A673 (cell line): ENCODE data around the gene ARHGEF28. TPM values are rescaled to one million over a fixed set of nuclear protein-coding genes. Genes with fewer than 3 reads are reported as not detected.

ENCODE experiments used
- BruUV-seq: library from RNA; stranded (reverse); fragments of 400-500 nt; replicated peaks from 2 replicates; lab custom pipeline; 2021; lab: Mats Ljungman, UMichigan
- CTCF ChIA-PET: fragments of 300-600 bp; sonication (Branson Sonifier 250); formaldehyde crosslinking; loops from one replicate; lab custom pipeline; 2022; ENCODE audit warnings: antibody characterized with exemption; lab: Charles Lee
- POLR2A ChIA-PET: fragments of 300-600 bp; sonication (Branson Sonifier 250); formaldehyde crosslinking; loops from one replicate; lab custom pipeline; 2022; ENCODE audit warnings: antibody characterized with exemption; ENCODE audit not compliant: low non-redundant PET; lab: Charles Lee
- DNase-seq: peaks from one replicate; pipeline ENCODE4 v3.0.0-alpha.2; 2015; ENCODE audit warnings: low spot score
- H3K27ac ChIP-seq: fragments of 200-600 bp; sonication (generic); 2 replicates; pipeline ENCODE4 v1.5.1; 2016; ENCODE audit warnings: mixed run types, low read depth, mild to moderate bottlenecking, mixed read lengths, antibody characterized with exemption, low read length; ENCODE audit not compliant: poor library complexity, severe bottlenecking
- H3K27me3 ChIP-seq: fragments of 200-600 bp; sonication (generic); replicated peaks from 2 replicates; pipeline ENCODE4 v1.6.1; 2017; ENCODE audit warnings: mixed run types, low read depth, mild to moderate bottlenecking, mixed read lengths, antibody characterized with exemption, low read length; ENCODE audit not compliant: insufficient read depth, poor library complexity
- H3K36me3 ChIP-seq: fragments of 200-600 bp; sonication (generic); 2 replicates; pipeline ENCODE4 v1.6.1; 2016; ENCODE audit warnings: mixed run types, mild to moderate bottlenecking, mixed read lengths, antibody characterized with exemption, low read length; ENCODE audit not compliant: insufficient read depth, poor library complexity, severe bottlenecking
- H3K4me1 ChIP-seq: fragments of 200-600 bp; sonication (generic); 2 replicates; pipeline ENCODE4 v1.6.1; 2017; ENCODE audit warnings: mixed run types, mild to moderate bottlenecking, mixed read lengths, antibody characterized with exemption, low read length; ENCODE audit not compliant: insufficient read depth, poor library complexity, severe bottlenecking
- H3K4me3 ChIP-seq: fragments of 200-600 bp; sonication (generic); 2 replicates; pipeline ENCODE4 v1.5.1; 2016; ENCODE audit warnings: low read depth, mixed run types, mild to moderate bottlenecking, mixed read lengths, low read length; ENCODE audit not compliant: poor library complexity, severe bottlenecking
- H3K9me3 ChIP-seq: fragments of 200-600 bp; sonication (generic); 2 replicates; pipeline ENCODE4 v1.6.1; 2016; ENCODE audit warnings: mixed run types, low read depth, mild to moderate bottlenecking, mixed read lengths, antibody characterized with exemption, low read length; ENCODE audit not compliant: poor library complexity, severe bottlenecking
- CTCF ChIP-seq: fragments of 300-800, 200-600 bp; sonication (generic); conservative IDR thresholded peaks from 2 replicates; pipeline ENCODE4 v1.5.1; 2017; ENCODE audit warnings: low read depth, mild to moderate bottlenecking, antibody characterized with exemption, low read length, moderate library complexity, mixed read lengths
- EZH2 ChIP-seq: fragments of 200-600 bp; sonication (generic); IDR thresholded peaks from 2 replicates; pipeline ENCODE4 v1.6.1; 2017; ENCODE audit warnings: borderline replicate concordance, low read depth, mild to moderate bottlenecking, mixed read lengths, antibody characterized with exemption, low read length; ENCODE audit not compliant: poor library complexity, severe bottlenecking
- intact Hi-C: fragments of 100-400 bp; cut with micrococcal nuclease; formaldehyde crosslinking; loops from one replicate; pipeline ENCODE4 v1.10.0; 2022; ENCODE audit not compliant: unreplicated experiment
- total RNA-seq: library from RNA; stranded (reverse); gene quantifications from 2 replicates; pipeline ENCODE4 v1.2.3, GENCODE V29; 2021

Gene ARHGEF28
- total RNA-seq, 1 experiment from 2014 or later: 3.4 TPM

- Histone ChIP-seq H3K36me3 (no peaks in the 10 kb centered on the region), H3K27ac (no peak overlapping the region), H3K27me3 (peaks cover 36% of the 10 kb centered on the region), H3K4me1 (no peaks in the 10 kb centered on the region), H3K4me3 (no peak overlapping the region), H3K9me3 (no peaks in the 10 kb centered on the region)
- ChIA-PET POLR2A (no interaction called here), CTCF (no interaction called here)
- intact Hi-C loops: no loop called here
- no peak for DNase-seq
- no TSS peak for BruUV-seq
- TF ChIP-seq EZH2 (no peak), CTCF (no peak)
Observed at GRCh38 chr5:73971326-73971725, 345.3 kb downstream of the ARHGEF28 start.

- intact Hi-C loops: no loop called here
- peaks cover 49% of the 10 kb centered on the region for H3K27me3 ChIP-seq
- no TSS peak for BruUV-seq
- H3K4me3 ChIP-seq: no peak overlapping the region
- no peak for DNase-seq
- ChIA-PET CTCF (no interaction called here), POLR2A (no interaction called here)
- H3K4me1 ChIP-seq: no peaks in the 10 kb centered on the region
- H3K27ac ChIP-seq: no peak overlapping the region
- no peaks in the 10 kb centered on the region for H3K36me3 ChIP-seq
- TF ChIP-seq EZH2 (no peak), CTCF (no peak)
- no peaks in the 10 kb centered on the region for H3K9me3 ChIP-seq
Observed at GRCh38 chr5:73973135-73973534, 347.1 kb downstream of the ARHGEF28 start.

- POLR2A ChIA-PET: no interaction called here
- CTCF ChIA-PET: no interaction called here
- intact Hi-C loops: no loop called here
Observed at GRCh38 chr5:73974871-73975360, 348.9 kb downstream of the ARHGEF28 start.

More at GRCh38 chr5:73974871-73975360, 348.9 kb downstream of the ARHGEF28 start:
- TF ChIP-seq CTCF (no peak), EZH2 (no peak)
- BruUV-seq: no TSS peak
- Histone ChIP-seq H3K36me3 (no peaks in the 10 kb centered on the region), H3K27me3 (peaks cover 31% of the 10 kb centered on the region), H3K9me3 (no peaks in the 10 kb centered on the region), H3K4me3 (no peak overlapping the region), H3K27ac (no peak overlapping the region), H3K4me1 (no peaks in the 10 kb centered on the region)
- no peak for DNase-seq
